ENCODE results near the gene COQ3.
A peak's percentile ranks its signal among the peaks of the same experiment; 100 is the strongest.

The COQ3 gene

DNA sequence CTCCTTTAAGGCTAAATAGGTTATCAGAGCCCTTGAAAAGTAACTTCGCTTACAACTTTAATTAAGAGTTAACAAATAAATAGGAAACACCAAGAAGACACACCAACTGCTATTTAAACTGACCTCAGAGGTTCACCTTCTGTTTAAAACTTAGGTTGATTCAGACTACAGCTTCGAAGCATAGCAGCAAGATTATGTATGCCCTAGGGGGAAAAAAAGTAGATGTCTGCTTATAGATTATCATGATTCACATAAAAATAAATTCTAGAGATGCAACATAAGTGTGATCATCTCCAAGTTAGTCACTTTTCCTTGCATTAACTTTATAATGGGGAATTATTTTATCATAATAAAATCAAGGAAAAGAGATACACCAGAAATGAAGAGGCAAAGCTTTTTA, 22.2 kb upstream of the COQ3 start:
- H3K4me3 Mint-ChIP-seq: no peak overlapping the region
- CTCF ChIA-PET: no interaction called here
- no peaks in the 10 kb centered on the region for H3K9me3 Mint-ChIP-seq
- DNase-seq: no peak
- H3K27me3 Mint-ChIP-seq: no peaks in the 10 kb centered on the region
- H3K36me3 Mint-ChIP-seq: peaks cover 29% of the 10 kb centered on the region
- H3K4me1 Mint-ChIP-seq: peaks cover 22% of the 10 kb centered on the region
- no peak overlapping the region for H3K27ac Mint-ChIP-seq

GRCh38 chr6:99415446-99415845, 21.5 kb upstream of the COQ3 start:
- Mint-ChIP-seq H3K9me3 (no peaks in the 10 kb centered on the region), H3K27me3 (no peaks in the 10 kb centered on the region), H3K4me1 (peaks cover 18% of the 10 kb centered on the region), H3K27ac (no peak overlapping the region), H3K36me3 (peaks cover 32% of the 10 kb centered on the region), H3K4me3 (no peak overlapping the region)
- CTCF ChIA-PET: no interaction called here
- DNase-seq: no peak

DNA sequence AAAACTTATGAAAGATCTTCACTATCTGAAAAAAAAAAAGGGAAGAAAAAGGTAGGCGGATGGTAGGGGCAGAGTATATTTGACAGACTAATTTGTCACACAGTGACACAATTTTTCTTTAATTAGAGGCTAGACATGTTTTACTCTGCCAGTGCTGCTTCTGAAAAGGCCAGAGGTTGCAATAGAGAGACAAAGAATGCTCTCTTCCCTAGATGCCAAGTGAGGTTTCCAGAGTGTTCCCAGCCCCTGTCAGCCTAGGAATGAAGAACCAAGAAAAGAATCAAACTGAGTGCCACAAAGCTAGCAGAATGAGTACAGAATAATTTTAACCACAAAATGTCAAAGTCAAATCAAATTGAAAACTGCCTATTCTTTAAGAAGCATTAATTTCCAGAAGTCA, 18.1 kb upstream of the COQ3 start:
- no peaks in the 10 kb centered on the region for H3K9me3 Mint-ChIP-seq
- peaks cover 6% of the 10 kb centered on the region for H3K4me1 Mint-ChIP-seq
- CTCF ChIA-PET: no interaction called here
- H3K36me3 Mint-ChIP-seq: peaks cover 41% of the 10 kb centered on the region
- H3K4me3 Mint-ChIP-seq: no peak overlapping the region
- DNase-seq: no peak
- H3K27ac Mint-ChIP-seq: no peak overlapping the region
- H3K27me3 Mint-ChIP-seq: no peaks in the 10 kb centered on the region

- peaks cover 6% of the 10 kb centered on the region for H3K4me1 Mint-ChIP-seq
- DNase-seq: no peak
- CTCF ChIA-PET: no interaction called here
These were observed 15.7 kb upstream of the COQ3 start for GRCh38 chr6:99409672-99410071.

DNA sequence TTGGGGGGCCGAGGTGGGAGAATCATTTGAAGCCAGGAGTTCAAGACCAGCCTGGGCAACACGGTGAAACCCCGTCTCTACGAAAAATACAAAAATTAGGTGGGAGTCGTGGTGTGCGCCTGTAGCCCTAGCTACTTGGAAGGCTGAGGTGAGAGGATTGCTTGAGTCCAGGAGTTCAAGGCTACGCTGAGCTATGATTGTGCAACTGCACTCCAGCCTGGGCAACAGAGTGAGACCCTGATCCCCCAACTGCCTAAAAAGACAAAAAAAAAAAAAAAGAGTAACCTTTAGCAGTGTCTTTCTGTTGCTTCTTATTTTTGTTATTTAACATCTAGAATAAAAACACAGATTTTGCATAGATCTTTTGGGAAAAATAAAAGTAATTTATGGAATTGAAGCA, 13.1 kb upstream of the COQ3 start:
- no peaks in the 10 kb centered on the region for H3K9me3 Mint-ChIP-seq
- no peaks in the 10 kb centered on the region for H3K27me3 Mint-ChIP-seq
- peaks cover 2% of the 10 kb centered on the region for H3K4me1 Mint-ChIP-seq
- CTCF ChIA-PET: no interaction called here
- no peak overlapping the region for H3K27ac Mint-ChIP-seq
- peaks cover 53% of the 10 kb centered on the region for H3K36me3 Mint-ChIP-seq
- no peak overlapping the region for H3K4me3 Mint-ChIP-seq
- no peak for DNase-seq

More at GRCh38 chr6:99409672-99410071, 15.7 kb upstream of the COQ3 start:
- Mint-ChIP-seq H3K36me3 (peaks cover 50% of the 10 kb centered on the region), H3K27me3 (no peaks in the 10 kb centered on the region), H3K9me3 (no peaks in the 10 kb centered on the region), H3K4me3 (no peak overlapping the region), H3K27ac (no peak overlapping the region)

DNA sequence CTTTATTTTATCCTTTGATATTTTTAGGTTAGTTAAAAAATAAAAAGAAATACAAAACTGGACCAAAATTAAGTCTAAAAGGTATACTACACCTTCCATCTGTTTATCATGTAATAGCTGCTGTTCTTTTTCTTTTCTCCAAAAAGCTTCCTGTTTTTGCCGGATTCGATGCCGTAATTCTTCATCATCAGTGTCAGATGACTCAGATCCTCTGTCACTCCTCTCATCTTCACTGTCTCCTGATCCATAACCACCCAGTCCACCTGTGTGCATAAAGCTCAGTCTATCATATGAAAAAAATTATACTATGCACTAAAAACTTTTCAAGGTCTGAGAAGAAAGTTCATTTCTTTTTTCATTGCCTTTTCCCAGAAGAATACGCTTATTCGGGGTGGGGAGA, 8.5 kb upstream of the COQ3 start:
- DNase-seq: no peak
- H3K36me3 Mint-ChIP-seq: peaks cover 54% of the 10 kb centered on the region
- CTCF ChIA-PET: interaction anchor here (1.0 kb wide), 1 partner anchor 26 kb away, joined by 3 read pairs; no protein-coding TSS in a partner anchor
- no peak overlapping the region for H3K27ac Mint-ChIP-seq
- no peak overlapping the region for H3K4me3 Mint-ChIP-seq
- H3K9me3 Mint-ChIP-seq: no peaks in the 10 kb centered on the region
- H3K27me3 Mint-ChIP-seq: no peaks in the 10 kb centered on the region
- no peaks in the 10 kb centered on the region for H3K4me1 Mint-ChIP-seq

DNA sequence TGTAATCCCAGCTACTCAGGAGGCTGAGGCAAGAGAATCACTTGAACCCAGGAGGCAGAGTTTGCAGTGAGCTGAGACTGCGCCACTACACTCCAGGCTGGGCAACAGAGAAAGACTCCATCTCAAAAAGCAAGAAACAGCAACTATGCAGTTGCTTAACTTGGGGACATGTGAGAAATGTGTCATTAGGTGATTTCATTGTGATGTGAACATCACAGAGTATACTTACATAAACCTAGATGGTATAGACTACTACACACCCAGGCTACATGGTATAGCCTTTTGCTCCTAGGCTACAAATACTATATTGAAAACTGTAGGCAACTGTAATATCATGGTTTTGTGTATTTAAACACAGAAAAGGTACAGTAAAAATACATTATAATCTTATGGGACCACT, 3.3 kb upstream of the COQ3 start:
- CTCF ChIA-PET: no interaction called here
- H3K4me3 Mint-ChIP-seq: no peak overlapping the region

GRCh38 chr6:99393366-99393697, 663 bp downstream of the COQ3 start:
- CTCF ChIA-PET: interaction anchor here (1.3 kb wide), 1 partner anchor 62 kb away, joined by 7 read pairs; no protein-coding TSS in a partner anchor
- peaks cover 13% of the 10 kb centered on the region for H3K4me1 Mint-ChIP-seq
- peak overlapping the region; percentile 89 for H3K27ac Mint-ChIP-seq
- H3K4me3 Mint-ChIP-seq: peak overlapping the region; percentile 93
- DNase-seq: no peak
- no peaks in the 10 kb centered on the region for H3K9me3 Mint-ChIP-seq
- peaks cover 6% of the 10 kb centered on the region for H3K36me3 Mint-ChIP-seq
- no peaks in the 10 kb centered on the region for H3K27me3 Mint-ChIP-seq

More for the DNA sequence above, 3.3 kb upstream of the COQ3 start:
- Mint-ChIP-seq H3K27ac (no peak overlapping the region), H3K27me3 (no peaks in the 10 kb centered on the region), H3K9me3 (no peaks in the 10 kb centered on the region), H3K36me3 (peaks cover 26% of the 10 kb centered on the region), H3K4me1 (peaks cover 11% of the 10 kb centered on the region)
- DNase-seq: no peak

DNA sequence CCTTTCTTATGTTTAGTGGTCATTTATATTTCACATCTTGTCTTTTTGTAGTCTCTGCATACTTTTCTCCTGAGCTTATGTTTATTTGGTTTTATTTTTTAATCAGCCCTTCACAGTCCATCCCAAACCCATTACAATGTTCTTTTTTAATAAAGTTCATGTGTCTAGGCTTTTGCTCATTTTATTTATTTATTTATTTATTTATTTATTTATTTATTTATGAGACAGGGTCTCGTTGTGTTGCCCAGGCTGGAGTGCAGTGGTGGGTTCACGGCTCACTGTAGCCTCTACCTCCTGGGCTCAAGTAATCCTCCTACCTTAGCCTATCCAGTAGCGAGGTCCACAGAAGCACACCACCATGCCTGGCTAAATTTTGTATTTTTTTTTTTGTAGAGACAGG, 3.1 kb downstream of the COQ3 start:
- DNase-seq: no peak
- Mint-ChIP-seq H3K27me3 (no peaks in the 10 kb centered on the region), H3K27ac (no peak overlapping the region), H3K9me3 (no peaks in the 10 kb centered on the region), H3K4me1 (peaks cover 13% of the 10 kb centered on the region), H3K36me3 (no peaks in the 10 kb centered on the region), H3K4me3 (no peak overlapping the region)
- CTCF ChIA-PET: no interaction called here

GRCh38 chr6:99384507-99384906, 9.5 kb downstream of the COQ3 start:
- no peaks in the 10 kb centered on the region for H3K36me3 Mint-ChIP-seq
- H3K27ac Mint-ChIP-seq: no peak overlapping the region
- no peaks in the 10 kb centered on the region for H3K4me1 Mint-ChIP-seq
- no peaks in the 10 kb centered on the region for H3K27me3 Mint-ChIP-seq
- no peak overlapping the region for H3K4me3 Mint-ChIP-seq
- no peaks in the 10 kb centered on the region for H3K9me3 Mint-ChIP-seq
- DNase-seq: no peak
- CTCF ChIA-PET: no interaction called here

DNA sequence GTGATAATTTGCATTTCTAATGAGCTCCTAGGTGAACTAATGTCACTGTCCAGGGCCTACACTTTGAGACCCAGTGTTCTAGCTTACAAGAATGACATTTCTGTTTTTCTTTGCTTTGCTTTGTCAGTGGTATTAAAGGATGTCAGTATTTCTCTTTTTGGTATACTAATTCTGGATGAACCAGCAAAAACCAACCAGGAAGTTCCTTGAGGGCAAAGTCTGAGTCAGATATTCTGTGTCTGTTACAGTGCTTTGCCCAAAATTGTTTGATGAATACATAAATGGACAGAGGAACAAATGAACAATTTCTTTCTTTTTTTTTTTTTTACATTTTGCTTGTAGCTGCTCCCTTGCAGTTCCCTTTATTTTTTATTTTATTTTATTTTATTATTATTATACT, 15.4 kb downstream of the COQ3 start:
- Mint-ChIP-seq H3K27ac (no peak overlapping the region), H3K4me1 (no peaks in the 10 kb centered on the region), H3K27me3 (no peaks in the 10 kb centered on the region), H3K36me3 (no peaks in the 10 kb centered on the region), H3K9me3 (no peaks in the 10 kb centered on the region), H3K4me3 (no peak overlapping the region)
- no peak for DNase-seq
- CTCF ChIA-PET: no interaction called here

DNA sequence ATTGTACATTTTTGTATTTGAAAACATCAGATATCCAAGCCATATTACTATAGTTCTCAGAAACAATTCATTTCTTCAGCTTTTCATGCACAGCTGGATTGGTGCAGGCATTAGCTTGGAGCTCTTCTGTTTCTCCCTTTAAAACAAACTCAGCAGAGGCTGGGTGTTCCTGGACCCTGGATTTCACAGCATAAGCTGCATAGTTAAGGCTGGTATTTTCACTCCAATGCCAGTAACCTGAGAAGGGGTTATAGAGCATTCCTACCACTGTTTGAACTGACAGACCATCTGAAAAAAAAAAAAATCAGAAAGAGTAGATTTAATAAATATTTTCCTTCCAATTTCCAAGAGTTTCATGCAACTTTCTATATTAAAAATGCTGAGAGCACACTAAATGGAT, 24.5 kb downstream of the COQ3 start:
- Mint-ChIP-seq H3K27ac (no peak overlapping the region), H3K4me1 (no peaks in the 10 kb centered on the region), H3K9me3 (no peaks in the 10 kb centered on the region), H3K36me3 (no peaks in the 10 kb centered on the region), H3K27me3 (no peaks in the 10 kb centered on the region), H3K4me3 (no peak overlapping the region)
- no peak for DNase-seq
- CTCF ChIA-PET: interaction anchor here (0.9 kb wide), 1 partner anchor 39 kb away, joined by 3 read pairs; no protein-coding TSS in a partner anchor

GRCh38 chr6:99366852-99367251, 27.1 kb downstream of the COQ3 start:
- no peaks in the 10 kb centered on the region for H3K4me1 Mint-ChIP-seq
- no peak for DNase-seq
- H3K27ac Mint-ChIP-seq: no peak overlapping the region
- H3K4me3 Mint-ChIP-seq: no peak overlapping the region
- H3K9me3 Mint-ChIP-seq: no peaks in the 10 kb centered on the region
- H3K27me3 Mint-ChIP-seq: peaks cover under 1% of the 10 kb centered on the region
- CTCF ChIA-PET: no interaction called here
- no peaks in the 10 kb centered on the region for H3K36me3 Mint-ChIP-seq

DNA sequence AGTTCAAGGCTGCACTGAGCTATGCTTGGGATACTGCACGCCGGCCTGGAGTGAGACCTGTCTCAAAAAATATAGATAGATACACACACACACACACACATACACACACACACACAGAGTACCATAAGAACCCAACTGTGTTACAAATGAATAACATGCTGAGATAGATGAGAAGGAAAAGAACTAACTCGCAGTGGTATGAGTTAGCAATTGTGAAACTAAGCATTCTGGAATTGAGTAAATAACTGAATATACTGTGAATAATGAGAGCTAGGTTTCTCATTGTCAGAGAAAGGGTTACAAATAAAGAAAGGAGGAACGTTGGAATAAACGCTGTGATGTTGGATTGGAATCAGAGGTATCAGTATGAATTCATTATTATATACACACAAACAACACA, 30.0 kb downstream of the COQ3 start:
- DNase-seq: no peak
- Mint-ChIP-seq H3K36me3 (no peaks in the 10 kb centered on the region), H3K4me1 (no peaks in the 10 kb centered on the region), H3K4me3 (no peak overlapping the region), H3K9me3 (no peaks in the 10 kb centered on the region), H3K27ac (no peak overlapping the region), H3K27me3 (peaks cover 6% of the 10 kb centered on the region)
- CTCF ChIA-PET: interaction anchor here (0.8 to 1.5 kb wide), 2 partner anchors 29 to 33 kb away, joined by 4 read pairs; no protein-coding TSS in a partner anchor

- DNase-seq: no peak
- H3K4me3 Mint-ChIP-seq: no peak overlapping the region
- H3K4me1 Mint-ChIP-seq: no peaks in the 10 kb centered on the region
- H3K36me3 Mint-ChIP-seq: no peaks in the 10 kb centered on the region
- no peaks in the 10 kb centered on the region for H3K9me3 Mint-ChIP-seq
- peaks cover 6% of the 10 kb centered on the region for H3K27me3 Mint-ChIP-seq
- CTCF ChIA-PET: no interaction called here
- no peak overlapping the region for H3K27ac Mint-ChIP-seq
These were observed 31.2 kb downstream of the COQ3 start for GRCh38 chr6:99362678-99363268.

- Mint-ChIP-seq H3K27ac (no peak overlapping the region), H3K9me3 (no peaks in the 10 kb centered on the region), H3K27me3 (peaks cover 27% of the 10 kb centered on the region), H3K4me3 (no peak overlapping the region), H3K4me1 (no peaks in the 10 kb centered on the region), H3K36me3 (no peaks in the 10 kb centered on the region)
- no peak for DNase-seq
- CTCF ChIA-PET: no interaction called here
These were observed 34.2 kb downstream of the COQ3 start for GRCh38 chr6:99359800-99360199.
